Activated naive CD4-positive, alpha-beta T cell (primary cell): ENCODE measurements around the gene NFATC4.
"Not testable (repeated sequence)": the region's sequence is repeated elsewhere in the genome, so short reads cannot be mapped to it uniquely, and the experiment has no call there.

ENCODE experiments used
- DNase-seq, 4 experiments: peaks; one replicate each; lab custom pipeline; 2025; lab: John Stamatoyannopoulos, UW

NFATC4 gene

DNA sequence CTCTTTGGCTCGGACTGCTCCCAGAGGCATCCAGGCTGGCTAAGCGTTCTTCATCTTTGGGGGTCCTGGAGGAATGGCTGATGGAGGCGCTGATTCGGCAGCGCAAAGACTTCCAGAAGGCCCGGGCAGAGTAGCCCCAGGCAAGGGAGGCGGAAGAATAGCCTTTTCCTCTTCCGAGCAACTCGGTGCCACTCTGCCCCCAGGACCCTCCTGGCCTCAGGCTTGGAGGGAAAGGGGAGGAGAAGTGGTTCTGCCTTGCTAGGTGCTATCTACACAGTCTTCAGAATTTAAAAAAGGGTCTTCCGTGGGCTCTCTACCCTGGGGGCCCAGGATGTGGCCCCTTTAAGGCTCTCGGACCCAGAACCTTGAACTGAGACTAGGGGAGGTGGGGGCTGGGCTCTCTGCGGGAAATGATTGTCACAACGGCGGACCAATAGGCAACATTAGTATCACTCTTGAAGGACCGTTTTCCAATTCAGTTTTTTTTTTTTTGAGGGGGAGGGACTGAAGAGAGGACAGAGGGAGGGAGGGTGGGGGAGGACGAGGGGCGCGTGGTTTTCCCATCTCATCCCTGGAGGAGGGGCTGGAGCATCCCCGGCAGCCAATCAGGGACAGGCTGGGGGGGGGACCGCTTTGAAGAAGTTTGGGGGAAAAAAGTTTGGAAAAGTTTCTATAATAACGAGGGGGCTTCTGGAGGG lies at the start of gene NFATC4:
Gene NFATC4, plus strand, starts transcription at position 671 of the 698 bp plus-strand sequence. CDS start 157 bp downstream, outside the sequence.
- DNase-seq = no peak

DNA sequence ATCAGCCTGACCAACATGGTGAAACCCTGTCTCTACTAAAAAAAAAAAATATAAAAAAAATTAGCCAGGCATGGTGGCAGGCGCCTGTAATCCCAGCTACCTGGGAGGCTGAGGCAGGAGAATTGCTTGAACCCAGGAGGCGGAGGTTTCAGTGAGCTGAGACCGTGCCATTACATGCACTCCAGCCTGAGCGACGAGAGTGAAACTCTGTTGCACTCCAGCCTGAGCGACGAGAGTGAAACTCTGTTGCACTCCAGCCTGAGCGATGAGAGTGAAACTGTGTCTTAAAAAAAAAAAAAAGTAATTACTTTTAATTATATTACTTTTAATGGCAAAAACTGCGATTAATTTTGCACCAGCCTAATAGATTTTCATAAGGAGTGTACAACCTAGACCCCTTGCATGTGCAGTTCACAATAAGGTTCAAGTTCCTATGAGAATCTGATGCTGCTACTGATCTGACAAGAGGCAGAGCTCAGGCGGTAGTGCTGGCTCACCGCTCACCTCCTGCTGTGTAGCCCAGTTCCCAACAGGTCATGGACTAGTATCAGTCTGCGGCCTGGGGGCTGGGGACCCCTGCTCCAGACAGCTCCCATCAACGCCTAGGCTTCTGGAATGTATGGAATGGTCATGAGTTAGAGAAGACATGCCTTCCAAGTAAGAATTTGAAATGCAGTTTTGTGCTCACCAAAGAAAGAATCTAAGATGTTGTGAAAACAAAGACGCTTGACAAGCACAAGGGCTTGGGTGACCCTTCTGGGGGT lies 46.6 kb upstream of the NFATC4 start:
- DNase-seq = no peak

GRCh38 chr14:24322672-24323071 lies 45.3 kb upstream of the NFATC4 start:
- DNase-seq = no peak

DNA sequence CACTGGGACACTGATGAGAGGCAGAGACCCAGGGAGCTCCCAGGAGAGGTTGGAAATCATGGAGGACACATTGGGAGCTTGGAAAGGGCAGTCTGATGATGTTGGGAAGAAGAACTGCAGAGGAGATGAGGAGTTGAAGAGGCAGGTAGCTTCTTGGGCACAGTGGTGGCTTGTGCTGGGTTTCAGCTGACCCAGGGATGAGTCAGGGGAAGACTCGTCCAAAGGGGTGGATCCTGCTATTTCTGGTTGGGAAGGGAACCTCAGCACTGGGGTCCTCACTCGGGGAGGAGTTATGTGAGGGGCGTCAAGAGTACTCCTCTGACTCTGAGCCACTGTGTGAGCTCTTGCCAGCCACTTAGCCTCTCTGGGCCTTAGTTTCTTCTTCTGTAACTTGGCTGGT lies 44.6 kb upstream of the NFATC4 start:
- DNase-seq = no peak

GRCh38 chr14:24324024-24324423 lies 44.0 kb upstream of the NFATC4 start:
- no peak for DNase-seq

- no peak for DNase-seq
Measured at GRCh38 chr14:24325041-24325530, 42.9 kb upstream of the NFATC4 start.

GRCh38 chr14:24325963-24326362 lies 42.0 kb upstream of the NFATC4 start:
- no peak for DNase-seq

DNA sequence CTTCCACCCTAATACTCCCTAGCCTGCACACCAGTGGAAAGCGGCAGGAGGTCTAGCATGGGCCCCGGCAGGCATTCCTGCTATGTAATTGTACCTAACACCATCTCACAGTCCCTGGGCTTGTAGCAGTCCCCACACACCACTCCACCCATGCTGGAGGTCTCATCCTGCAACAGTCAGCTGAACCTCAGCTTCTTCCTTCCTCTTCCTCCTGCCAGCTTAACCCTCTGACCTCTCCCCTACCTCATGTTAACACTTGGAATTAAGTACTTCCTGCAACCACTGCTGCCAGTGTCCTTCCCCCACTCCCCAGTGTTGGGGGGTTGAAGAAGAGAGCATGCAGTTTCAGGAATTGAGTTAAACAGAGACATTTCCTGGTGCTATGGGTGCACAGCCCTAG lies 40.7 kb upstream of the NFATC4 start:
- no peak for DNase-seq

DNA sequence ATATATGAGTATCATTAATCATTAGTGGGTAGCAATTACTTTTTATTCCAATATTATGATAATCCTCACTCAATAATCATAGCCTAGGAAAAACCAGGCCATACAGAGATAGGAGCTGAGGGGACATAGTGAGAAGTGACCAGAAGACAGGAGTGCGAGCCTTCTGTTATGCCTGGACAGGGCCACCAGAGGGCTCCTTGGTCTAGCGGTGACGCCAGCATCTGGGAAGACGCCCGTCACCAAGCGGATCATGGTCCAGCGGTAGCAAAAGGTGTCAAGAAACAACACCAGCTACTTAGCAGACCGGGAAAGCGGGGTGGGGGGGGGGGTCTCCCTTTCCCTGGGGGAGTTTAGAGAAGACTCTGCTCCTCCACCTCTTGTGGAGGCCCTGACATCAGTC lies 40.1 kb upstream of the NFATC4 start:
- DNase-seq = not testable (repeated sequence)

DNA sequence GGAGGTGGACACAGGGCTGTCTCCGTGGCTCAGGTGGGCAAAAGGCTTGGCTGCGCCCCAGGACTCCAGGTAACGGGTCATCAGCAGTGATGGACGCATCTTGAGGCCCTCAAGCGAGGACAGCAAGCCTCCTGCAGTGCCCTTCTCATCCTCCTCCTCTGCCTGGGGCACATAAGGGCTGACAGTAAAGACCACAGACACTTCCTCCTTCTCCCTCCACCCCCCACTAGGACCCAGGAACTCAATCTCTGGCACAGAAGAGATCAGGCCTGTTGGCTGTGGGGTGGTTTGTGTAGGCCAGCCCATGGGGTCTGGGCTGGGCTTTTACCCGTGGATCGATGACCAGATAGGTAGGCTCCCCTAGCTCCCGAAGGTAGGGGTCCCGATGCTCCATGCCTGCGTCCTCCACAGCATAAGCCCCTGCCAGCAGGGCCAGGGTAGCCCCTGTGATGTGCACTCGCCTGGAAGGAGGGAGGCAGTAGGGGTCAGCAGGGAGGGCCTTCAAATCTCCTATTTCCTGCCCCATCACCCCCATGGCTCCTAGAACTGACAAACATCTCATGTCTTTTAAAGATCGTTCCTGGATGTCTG lies 38.8 kb upstream of the NFATC4 start:
- no peak for DNase-seq

DNA sequence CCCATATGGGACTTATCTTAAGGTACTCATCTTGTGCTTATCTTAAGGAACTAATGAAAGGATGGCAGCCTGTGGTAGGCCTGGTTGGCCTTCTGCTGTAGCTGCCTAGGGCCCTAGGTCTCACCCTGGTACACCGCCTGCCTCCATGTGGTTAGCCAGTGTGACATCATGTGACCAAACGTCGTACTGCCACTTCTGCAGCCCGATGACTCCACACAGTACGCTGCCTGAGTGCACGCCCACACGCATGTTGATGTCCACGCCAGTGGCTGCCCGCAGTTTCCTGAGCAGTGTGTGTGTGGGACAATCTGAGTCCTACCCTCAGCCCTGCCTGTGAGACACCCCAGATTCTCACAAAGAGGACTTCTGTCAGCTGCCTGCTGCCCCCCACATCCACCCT lies 38.2 kb upstream of the NFATC4 start:
- peak in 1 of 4 experiments; percentile 18 for DNase-seq

DNA sequence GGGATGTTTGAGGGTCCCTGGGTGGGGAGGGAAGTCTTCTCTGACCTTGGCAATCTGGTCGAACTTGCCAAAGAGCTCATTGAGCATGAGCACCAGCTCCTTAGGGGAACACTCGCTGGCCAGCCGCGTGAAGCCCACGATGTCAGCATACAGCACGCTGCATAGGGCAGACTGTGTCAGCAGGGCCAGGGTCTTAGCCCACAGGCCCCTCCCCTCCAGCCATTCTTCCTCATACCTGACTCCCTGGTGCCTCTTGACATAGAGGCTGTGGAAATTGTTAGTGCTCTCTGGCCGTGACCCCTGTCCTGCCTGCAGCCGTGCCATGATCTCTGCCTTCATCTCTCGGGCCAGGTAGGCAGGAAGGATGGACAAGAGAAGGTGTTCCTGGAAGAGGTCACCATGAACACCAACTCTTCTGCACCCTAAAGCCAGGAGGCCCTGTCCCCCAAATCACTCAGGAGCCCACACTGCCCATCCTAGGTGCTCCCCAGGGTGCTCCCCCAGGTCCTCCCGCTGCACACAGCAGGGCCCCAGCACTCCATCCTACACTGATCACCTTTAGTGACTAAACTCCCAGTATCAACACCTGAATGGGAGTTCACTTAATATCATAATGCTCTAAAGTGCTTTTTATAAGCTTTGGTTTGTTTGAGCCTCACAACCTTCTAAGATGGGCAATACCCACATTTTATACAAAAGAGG lies 36.9 kb upstream of the NFATC4 start:
- no peak for DNase-seq

DNA sequence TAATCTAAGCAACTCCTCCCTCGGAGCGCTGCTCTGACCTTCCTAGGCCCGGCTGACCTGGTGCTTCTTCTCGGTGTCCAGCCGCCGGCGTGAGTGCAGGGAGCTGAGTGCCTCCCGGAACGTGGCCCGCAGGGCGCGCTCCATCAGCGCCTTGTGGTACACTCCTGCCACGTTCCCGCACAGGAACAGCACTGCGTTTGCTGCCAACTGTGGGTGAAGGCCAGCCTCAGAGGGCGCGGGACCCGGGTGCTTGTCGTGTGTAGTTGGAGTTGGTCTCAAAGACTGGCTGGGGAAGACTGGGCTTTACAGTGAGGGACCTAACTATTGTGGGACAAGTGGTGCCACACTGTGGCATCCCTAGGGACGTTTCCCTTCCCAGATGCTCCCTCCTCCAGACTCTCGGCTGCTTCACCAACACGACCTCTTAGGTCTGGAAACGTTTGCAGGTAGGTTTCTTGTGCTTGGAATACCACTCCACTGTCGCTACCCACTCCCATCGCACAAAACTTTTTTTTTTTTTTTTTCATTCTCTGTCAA lies 36.2 kb upstream of the NFATC4 start:
- no peak for DNase-seq

DNA sequence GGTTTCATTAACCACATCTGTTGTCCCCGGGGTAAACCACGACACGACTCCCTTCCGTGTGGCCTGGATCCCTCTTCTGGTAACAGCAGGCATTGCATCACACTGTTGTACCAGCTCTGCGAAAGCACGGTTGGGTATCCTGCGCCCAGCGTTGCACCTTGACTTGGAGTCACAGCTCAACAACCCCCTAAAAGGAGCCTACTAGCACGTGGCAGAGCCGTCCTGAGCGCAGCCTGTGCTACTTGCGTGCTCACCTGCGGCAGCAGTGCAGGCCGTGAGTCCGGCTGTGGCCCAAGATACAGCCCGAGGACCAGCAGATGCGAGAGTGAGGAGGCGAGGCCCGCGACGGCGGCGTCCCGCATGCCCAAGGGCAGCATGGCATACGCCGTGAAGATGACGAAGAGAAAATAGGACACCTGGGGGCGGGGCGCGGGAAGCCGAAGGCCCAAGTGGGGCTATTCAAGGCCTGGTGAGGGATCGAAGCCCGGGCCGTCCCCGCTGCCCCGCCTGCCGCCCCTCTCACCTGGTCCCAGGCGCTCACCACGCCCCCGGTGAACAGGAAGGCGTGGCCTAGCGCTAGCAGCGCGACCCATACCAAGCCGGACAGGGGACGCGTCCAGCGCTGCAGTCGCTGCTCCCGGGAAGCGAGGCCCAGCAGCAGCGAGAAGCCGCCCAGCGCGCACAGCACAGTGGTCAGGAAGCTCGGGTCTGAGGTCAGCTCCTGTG lies 35.6 kb upstream of the NFATC4 start:
- DNase-seq = peak; percentile 32 to 68 (median 58)

DNA sequence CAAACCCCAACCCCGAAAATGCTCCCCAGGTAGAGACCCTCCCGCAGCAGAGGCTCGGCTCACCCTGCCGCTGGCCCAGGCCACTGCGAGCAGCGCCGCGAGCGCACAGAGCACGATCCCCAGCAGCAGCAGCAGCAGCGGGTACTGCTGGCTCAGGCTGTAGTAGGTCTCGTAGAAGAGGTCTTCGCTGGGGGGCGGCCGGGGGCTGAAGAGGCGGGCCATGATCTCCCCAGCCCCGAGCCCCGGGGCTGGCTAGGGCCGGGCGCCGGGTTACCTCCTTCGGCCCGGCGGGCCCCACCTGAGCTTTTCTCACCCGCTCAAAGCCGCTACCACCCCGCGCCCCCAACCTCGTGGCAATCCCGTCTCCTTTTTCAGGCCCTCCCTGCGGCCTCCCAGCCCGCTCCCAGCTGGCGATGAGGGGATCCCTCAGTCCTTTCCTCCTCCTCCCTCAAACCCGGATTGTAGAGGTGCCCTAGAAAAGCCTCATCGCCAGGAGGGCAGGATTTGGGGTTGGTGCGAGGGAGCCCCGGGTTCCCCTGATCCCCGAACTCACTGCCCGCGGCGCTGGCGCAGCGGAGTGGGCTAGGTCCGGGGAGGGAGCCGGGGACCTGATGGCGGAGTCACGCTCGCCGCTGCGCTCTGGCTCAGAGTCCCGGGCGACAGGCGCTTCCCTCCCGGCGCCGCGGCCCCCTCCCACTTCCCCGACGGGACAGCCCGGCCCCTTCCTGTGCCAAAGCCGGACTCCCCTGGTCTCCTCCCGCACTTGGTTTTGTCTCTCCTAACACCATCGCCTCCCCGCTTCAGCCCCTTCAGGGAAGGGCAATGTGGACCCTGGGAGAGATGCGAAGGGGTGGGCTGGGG lies 33.3 kb upstream of the NFATC4 start, which contains the start of gene ADCY4:
Gene ADCY4, minus strand, starts transcription at position 641 of the 861 bp plus-strand sequence. Its CDS starts 419 bp downstream, at position 222.
- DNase-seq = peak in 1 of 4 experiments; percentile 16

DNA sequence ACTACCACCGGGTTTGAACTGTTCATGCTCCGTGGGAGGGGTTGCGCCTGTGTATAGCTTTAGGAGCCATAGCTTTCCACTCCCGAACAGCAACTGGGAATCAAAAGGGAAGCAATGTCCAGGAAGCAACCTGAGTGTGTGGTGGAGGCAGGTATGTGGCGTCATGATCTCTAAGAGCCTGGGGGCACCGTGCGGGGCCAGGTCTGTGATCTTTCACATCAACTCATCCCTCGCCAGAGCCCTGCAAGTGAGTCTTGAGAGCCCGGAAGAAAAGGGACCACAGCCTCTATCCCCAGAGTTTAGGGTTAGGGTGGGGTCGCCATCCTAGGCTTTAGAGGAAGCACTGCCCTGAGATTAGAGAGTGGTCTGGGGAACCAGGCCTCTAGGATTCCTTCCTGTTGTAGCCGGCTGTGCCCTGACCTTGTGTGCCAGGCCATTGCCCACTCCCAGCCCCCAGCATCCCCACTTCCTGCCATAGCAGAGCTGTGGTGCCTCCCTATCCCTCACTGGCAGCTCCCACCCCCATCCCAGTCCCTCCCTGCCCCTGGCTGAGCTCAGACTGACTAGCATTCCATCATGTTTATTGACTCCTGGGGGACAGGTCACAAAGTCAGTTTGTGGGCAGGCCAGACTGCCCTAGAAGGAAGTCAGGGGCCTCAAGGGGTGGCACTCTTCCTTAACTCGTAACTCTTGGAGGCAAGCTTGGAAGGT lies 32.4 kb upstream of the NFATC4 start:
- no peak for DNase-seq

GRCh38 chr14:24337144-24337823 lies 30.7 kb upstream of the NFATC4 start:
- DNase-seq = no peak

GRCh38 chr14:24337824-24338175 lies 30.2 kb upstream of the NFATC4 start:
- no peak for DNase-seq

- no peak for DNase-seq
Measured at GRCh38 chr14:24338843-24339242, 29.1 kb upstream of the NFATC4 start.
